IPS-20b (cell line): ENCODE measurements around the gene AMFR.
"Not testable (repeated sequence)": the region's sequence is repeated elsewhere in the genome, so short reads cannot be mapped to it uniquely, and the experiment has no call there.

Source experiments
- H3K27ac ChIP-seq: one replicate; pipeline ENCODE4 v1.5.1; 2013; ENCODE audit warnings: low read length
- H3K27me3 ChIP-seq: 2 replicates; pipeline ENCODE4 v1.6.1; 2013; ENCODE audit warnings: mild to moderate bottlenecking, low read length, inconsistent platforms; ENCODE audit not compliant: insufficient read depth
- H3K36me3 ChIP-seq: 2 replicates; pipeline ENCODE4 v1.6.1; 2013; ENCODE audit warnings: low read depth, mild to moderate bottlenecking, inconsistent platforms, low read length, moderate library complexity; ENCODE audit not compliant: insufficient read depth
- H3K4me1 ChIP-seq: 2 replicates; pipeline ENCODE4 v1.6.1; 2013; ENCODE audit warnings: mild to moderate bottlenecking, control low read depth, inconsistent platforms, low read length, moderate library complexity; ENCODE audit not compliant: insufficient read depth
- H3K4me3 ChIP-seq: 2 replicates; pipeline ENCODE4 v1.5.1; 2013; ENCODE audit warnings: mild to moderate bottlenecking, low read length, inconsistent platforms
- H3K9ac ChIP-seq: 2 replicates; pipeline ENCODE4 v1.6.1; 2013; ENCODE audit warnings: low read depth, mild to moderate bottlenecking, inconsistent platforms, low read length, moderate library complexity
- H3K9me3 ChIP-seq: 2 replicates; pipeline ENCODE4 v1.6.1; 2013; ENCODE audit warnings: mild to moderate bottlenecking, low read depth, low read length, inconsistent platforms; ENCODE audit not compliant: insufficient read depth

The AMFR gene

GRCh38 chr16:56411123-56411522 lies 14.2 kb downstream of the AMFR start:
- peaks cover 17% of the 10 kb centered on the region for H3K36me3 ChIP-seq
- no peak overlapping the region for H3K9ac ChIP-seq
- H3K27ac ChIP-seq: no peak overlapping the region
- no peak overlapping the region for H3K4me3 ChIP-seq
- no peaks in the 10 kb centered on the region for H3K9me3 ChIP-seq
- H3K27me3 ChIP-seq: no peaks in the 10 kb centered on the region
- H3K4me1 ChIP-seq: peaks cover 5% of the 10 kb centered on the region; the same call in 1 of the 2 replicates

GRCh38 chr16:56409195-56409594 lies 16.1 kb downstream of the AMFR start:
- peaks cover 29% of the 10 kb centered on the region for H3K36me3 ChIP-seq
- H3K9me3 ChIP-seq: no peaks in the 10 kb centered on the region
- H3K27me3 ChIP-seq: no peaks in the 10 kb centered on the region
- no peak overlapping the region for H3K4me3 ChIP-seq
- H3K4me1 ChIP-seq: no peaks in the 10 kb centered on the region
- H3K9ac ChIP-seq: no peak overlapping the region
- no peak overlapping the region for H3K27ac ChIP-seq

- H3K4me3 ChIP-seq: no peak overlapping the region
- H3K9ac ChIP-seq: no peak overlapping the region
- no peak overlapping the region for H3K27ac ChIP-seq
- peaks cover 30% of the 10 kb centered on the region for H3K36me3 ChIP-seq
- no peaks in the 10 kb centered on the region for H3K27me3 ChIP-seq
- H3K4me1 ChIP-seq: no peaks in the 10 kb centered on the region
- no peaks in the 10 kb centered on the region for H3K9me3 ChIP-seq
Measured at GRCh38 chr16:56408379-56409098, 16.8 kb downstream of the AMFR start.

GRCh38 chr16:56405977-56406672 lies 19.2 kb downstream of the AMFR start:
- H3K9ac ChIP-seq: no peak overlapping the region
- H3K9me3 ChIP-seq: no peaks in the 10 kb centered on the region
- H3K27ac ChIP-seq: no peak overlapping the region
- no peaks in the 10 kb centered on the region for H3K27me3 ChIP-seq
- no peak overlapping the region for H3K4me3 ChIP-seq
- peaks cover 40% of the 10 kb centered on the region for H3K36me3 ChIP-seq
- H3K4me1 ChIP-seq: no peaks in the 10 kb centered on the region

- H3K36me3 ChIP-seq: peaks cover 23% of the 10 kb centered on the region
- no peaks in the 10 kb centered on the region for H3K27me3 ChIP-seq
- no peak overlapping the region for H3K27ac ChIP-seq
- no peaks in the 10 kb centered on the region for H3K4me1 ChIP-seq
- no peaks in the 10 kb centered on the region for H3K9me3 ChIP-seq
- H3K4me3 ChIP-seq: no peak overlapping the region
- no peak overlapping the region for H3K9ac ChIP-seq
Measured at GRCh38 chr16:56401482-56401881, 23.9 kb downstream of the AMFR start.

GRCh38 chr16:56400458-56400857 lies 24.9 kb downstream of the AMFR start:
- Histone ChIP-seq H3K36me3 (peaks cover 22% of the 10 kb centered on the region), H3K9ac (no peak overlapping the region), H3K27me3 (no peaks in the 10 kb centered on the region)

GRCh38 chr16:56399486-56399885 lies 25.9 kb downstream of the AMFR start:
- H3K36me3 ChIP-seq: peaks cover 14% of the 10 kb centered on the region
- no peaks in the 10 kb centered on the region for H3K27me3 ChIP-seq
- H3K27ac ChIP-seq: no peak overlapping the region
- H3K9me3 ChIP-seq: no peaks in the 10 kb centered on the region
- H3K4me3 ChIP-seq: no peak overlapping the region
- H3K4me1 ChIP-seq: no peaks in the 10 kb centered on the region
- H3K9ac ChIP-seq: no peak overlapping the region

More at GRCh38 chr16:56400458-56400857, 24.9 kb downstream of the AMFR start:
- Histone ChIP-seq H3K4me3 (no peak overlapping the region), H3K27ac (no peak overlapping the region), H3K4me1 (no peaks in the 10 kb centered on the region), H3K9me3 (no peaks in the 10 kb centered on the region)

- Histone ChIP-seq H3K4me1 (no peaks in the 10 kb centered on the region), H3K27ac (no peak overlapping the region), H3K4me3 (no peak overlapping the region), H3K27me3 (no peaks in the 10 kb centered on the region), H3K36me3 (peaks cover 11% of the 10 kb centered on the region), H3K9ac (no peak overlapping the region), H3K9me3 (no peaks in the 10 kb centered on the region)
Measured at GRCh38 chr16:56399047-56399446, 26.3 kb downstream of the AMFR start.

- not testable (repeated sequence) for H3K27me3 ChIP-seq, H3K9me3 ChIP-seq, H3K4me1 ChIP-seq, H3K27ac ChIP-seq, H3K9ac ChIP-seq, H3K4me3 ChIP-seq, H3K36me3 ChIP-seq
Measured at GRCh38 chr16:56396724-56397123, 28.6 kb downstream of the AMFR start.

GRCh38 chr16:56389554-56389953 lies 35.8 kb downstream of the AMFR start:
- no peak overlapping the region for H3K27ac ChIP-seq
- no peak overlapping the region for H3K4me3 ChIP-seq
- H3K9me3 ChIP-seq: no peaks in the 10 kb centered on the region
- no peak overlapping the region for H3K9ac ChIP-seq
- H3K4me1 ChIP-seq: no peaks in the 10 kb centered on the region
- peaks cover 35% of the 10 kb centered on the region for H3K36me3 ChIP-seq
- H3K27me3 ChIP-seq: no peaks in the 10 kb centered on the region

- H3K36me3 ChIP-seq: peaks cover 38% of the 10 kb centered on the region
- no peaks in the 10 kb centered on the region for H3K9me3 ChIP-seq
- H3K27ac ChIP-seq: no peak overlapping the region
- H3K4me1 ChIP-seq: no peaks in the 10 kb centered on the region
- no peak overlapping the region for H3K4me3 ChIP-seq
- no peak overlapping the region for H3K9ac ChIP-seq
- H3K27me3 ChIP-seq: no peaks in the 10 kb centered on the region
Measured at GRCh38 chr16:56388209-56388608, 37.1 kb downstream of the AMFR start.

GRCh38 chr16:56387396-56387795 lies 37.9 kb downstream of the AMFR start:
- H3K4me1 ChIP-seq: no peaks in the 10 kb centered on the region
- H3K27me3 ChIP-seq: no peaks in the 10 kb centered on the region
- H3K9me3 ChIP-seq: 0 out of 2 replicates have a peak, but pooled peaks cover 4% of the 10 kb centered on the region
- peaks cover 44% of the 10 kb centered on the region for H3K36me3 ChIP-seq
- no peak overlapping the region for H3K9ac ChIP-seq
- no peak overlapping the region for H3K27ac ChIP-seq
- no peak overlapping the region for H3K4me3 ChIP-seq
